ENCODE results near the gene SLC49A4.

GRCh38 chr3:122799322-122799721 is 4.5 kb downstream of the SLC49A4 start:
- TF ChIP-seq RAD21 (conservative IDR thresholded peaks at IDR 0.05 in 1 of 2, IDR thresholded peaks at IDR 0.05 in 1 of 2) (no peak), CBX2 (IDR thresholded peaks at IDR 0.05; ENCODE audit: borderline replicate concordance, low read depth) (no peak), GATA3 (IDR thresholded peaks at IDR 0.05; ENCODE audit: borderline replicate concordance) (no peak), KDM1A (IDR thresholded peaks at IDR 0.05; ENCODE audit: low read depth) (no peak), JUN (IDR thresholded peaks at IDR 0.05) (no peak), POLR2A (IDR thresholded peaks at IDR 0.05; ENCODE audit: low read length) (no peak), CTCF (IDR thresholded peaks at IDR 0.05) (no peak), EHF (CRISPR knock-in tag; IDR thresholded peaks at IDR 0.05) (no peak), ESRRA (IDR thresholded peaks at IDR 0.05; ENCODE audit: borderline replicate concordance, low read length) (no peak), EP300 (IDR thresholded peaks at IDR 0.05) (no peak)

Data from A549 (cell line).